GM19193 (cell line): ENCODE data around the gene ASB17.

Experiments used
- POLR2A ChIP-seq: IDR thresholded peaks from 4 replicates; pipeline ENCODE4 v1.6.1; 2011; ENCODE audit not compliant: insufficient read depth, insufficient read length; ENCODE audit errors: extremely low read depth

The ASB17 gene, protein sequence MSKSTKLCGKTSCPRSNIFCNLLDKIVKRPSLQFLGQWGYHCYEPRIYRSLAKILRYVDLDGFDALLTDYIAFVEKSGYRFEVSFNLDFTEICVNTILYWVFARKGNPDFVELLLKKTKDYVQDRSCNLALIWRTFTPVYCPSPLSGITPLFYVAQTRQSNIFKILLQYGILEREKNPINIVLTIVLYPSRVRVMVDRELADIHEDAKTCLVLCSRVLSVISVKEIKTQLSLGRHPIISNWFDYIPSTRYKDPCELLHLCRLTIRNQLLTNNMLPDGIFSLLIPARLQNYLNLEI

DNA sequence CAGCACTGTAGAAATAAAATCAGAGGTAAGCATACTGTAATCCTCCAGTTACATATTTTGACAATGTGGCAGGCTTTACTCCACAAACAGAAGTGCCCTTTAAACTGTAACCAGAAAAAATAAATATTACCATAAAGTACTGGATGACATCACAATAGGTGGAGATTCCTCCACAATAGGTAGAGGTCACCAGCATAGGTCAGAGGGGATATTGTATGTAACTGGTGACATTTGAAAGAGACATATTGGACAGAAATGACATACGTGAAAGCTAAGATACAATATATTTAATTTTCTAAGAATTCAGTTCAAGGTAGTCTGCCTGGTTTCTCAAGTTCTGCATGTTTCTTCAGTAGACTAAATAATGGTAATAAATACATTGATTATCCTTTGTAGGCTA is at the start of gene ASB17:
TSS of gene ASB17 (minus strand) at position 101 of the 400 bp plus-strand sequence. CDS start 113 bp downstream, outside the sequence.
- TF ChIP-seq POLR2A, result no peak

GRCh38 chr1:75980972-75981897 is 49.0 kb upstream of the ASB17 start:
- TF ChIP-seq POLR2A, result no peak

DNA sequence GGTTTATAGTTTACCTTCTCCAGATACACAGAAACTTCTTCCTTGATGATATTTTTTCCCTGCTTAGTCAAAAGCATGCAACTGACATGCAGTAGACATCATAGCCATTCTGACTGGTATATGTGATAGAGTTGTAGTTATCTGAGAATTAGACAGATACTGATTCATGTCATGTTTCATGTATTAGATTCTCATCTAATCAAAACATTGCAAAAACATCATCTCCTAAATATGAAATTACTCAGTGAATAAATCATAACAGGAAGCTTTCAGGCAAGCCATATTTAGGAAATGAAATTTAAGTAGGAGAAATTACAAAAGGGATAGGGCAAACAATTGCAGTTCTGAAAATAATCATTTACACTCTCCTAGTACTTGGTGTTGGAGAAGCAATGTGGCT is 38.4 kb upstream of the ASB17 start:
- TF ChIP-seq POLR2A, result no peak

- TF ChIP-seq POLR2A, result no peak
These were observed 37.3 kb upstream of the ASB17 start for GRCh38 chr1:75969550-75969949.

DNA sequence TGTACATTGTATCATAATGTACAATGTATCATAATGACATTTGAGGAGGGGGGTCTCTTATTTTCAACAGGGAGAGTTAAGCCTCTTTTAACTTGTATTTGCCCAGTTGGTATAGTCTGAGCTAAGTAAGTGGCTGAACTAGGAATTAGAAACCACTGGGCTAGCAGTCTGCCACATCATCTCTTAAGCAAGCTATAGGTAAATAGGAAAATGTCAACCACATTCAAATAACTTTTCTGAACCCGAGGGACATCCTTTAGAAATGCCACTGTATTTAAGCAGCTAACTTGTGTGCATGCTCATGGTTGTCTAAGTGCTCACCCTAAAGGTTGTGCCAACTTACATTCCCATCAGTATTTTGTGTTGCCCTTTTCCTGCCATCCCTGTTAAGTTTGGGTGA is 35.5 kb upstream of the ASB17 start:
- no peak for TF ChIP-seq POLR2A

GRCh38 chr1:75964760-75965408 is 32.7 kb upstream of the ASB17 start:
- TF ChIP-seq POLR2A, result no peak

GRCh38 chr1:75954586-75954985 is 22.4 kb upstream of the ASB17 start:
- no peak for TF ChIP-seq POLR2A

GRCh38 chr1:75953461-75953860 is 21.3 kb upstream of the ASB17 start:
- TF ChIP-seq POLR2A, result no peak

- no peak for TF ChIP-seq POLR2A
These were observed 19.8 kb upstream of the ASB17 start for GRCh38 chr1:75952016-75952415.

GRCh38 chr1:75950176-75950575 is 18.0 kb upstream of the ASB17 start:
- TF ChIP-seq POLR2A, result no peak

GRCh38 chr1:75937034-75937433 is 4.8 kb upstream of the ASB17 start:
- no peak for TF ChIP-seq POLR2A

- no peak for TF ChIP-seq POLR2A
These were observed 9.5 kb downstream of the ASB17 start for GRCh38 chr1:75922698-75923097.

DNA sequence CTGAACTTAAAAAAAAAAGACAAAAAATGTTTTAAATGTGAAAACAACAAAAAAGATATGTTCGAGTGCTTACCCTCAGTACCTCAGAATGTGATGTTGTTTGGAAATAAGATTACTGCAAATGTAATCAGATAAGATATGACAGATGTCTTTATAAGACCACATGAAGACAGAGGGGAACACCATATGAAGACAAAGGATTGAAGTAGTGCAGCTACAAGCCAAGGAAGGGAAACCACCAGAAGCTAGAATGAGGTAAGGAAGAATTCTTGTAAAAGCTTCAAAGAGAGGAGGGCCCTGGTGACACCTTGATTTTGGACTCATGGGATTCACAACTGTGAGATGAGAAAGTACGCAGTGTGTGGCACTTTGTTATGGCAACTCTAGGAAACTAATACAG is 15.4 kb downstream of the ASB17 start:
- TF ChIP-seq POLR2A, result no peak

- no peak for TF ChIP-seq POLR2A
These were observed 23.5 kb downstream of the ASB17 start for GRCh38 chr1:75908717-75909152.

DNA sequence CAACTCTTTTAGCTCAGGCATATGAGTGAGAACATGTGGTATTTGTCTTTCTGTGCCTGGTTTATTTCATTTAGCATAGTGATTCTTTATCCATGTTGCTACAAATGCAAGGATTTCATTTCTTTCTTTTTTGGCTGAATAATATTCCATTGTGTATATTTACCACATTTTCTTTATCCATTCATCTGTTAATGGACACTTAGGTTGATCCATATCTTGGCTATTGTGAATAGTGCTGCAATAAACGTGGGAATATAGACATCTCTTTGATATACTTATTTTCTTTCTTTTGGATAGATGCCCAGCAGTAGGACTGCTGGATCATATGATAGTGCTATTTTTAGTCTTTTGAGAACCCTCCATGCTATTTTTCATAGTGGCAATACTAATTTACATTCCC is 30.8 kb downstream of the ASB17 start:
- TF ChIP-seq POLR2A, result no peak
